GM23338 (cell line): ENCODE measurements around the gene CNTNAP4. TPM values are rescaled to one million over a fixed set of nuclear protein-coding genes. Genes with fewer than 3 reads are reported as not detected.

Experiments used
- ATAC-seq: fragments of 200-7000 bp; cut with Tn5 transposase; 3 replicates; pipeline ENCODE4 v1.9.1; 2020
- DNase-seq: peaks from one replicate; pipeline ENCODE4 v3.0.0-alpha.2; 2015; ENCODE audit warnings: low spot score
- H2AFZ ChIP-seq: fragments of 200-600 bp; sonication (generic); 2 replicates; pipeline ENCODE4 v1.8.0; 2016; ENCODE audit warnings: antibody characterized with exemption, mild to moderate bottlenecking, moderate library complexity
- H3F3A ChIP-seq: fragments of 200-600 bp; sonication (generic); replicated peaks from 2 replicates; pipeline ENCODE4 v1.8.0; 2017; ENCODE audit warnings: antibody characterized with exemption, mixed run types, low read depth
- H3K27ac ChIP-seq: fragments of 200-600 bp; sonication (generic); 2 replicates; pipeline ENCODE4 v1.6.1; 2016; ENCODE audit warnings: low read depth
- H3K27me3 ChIP-seq: fragments of 200-600 bp; sonication (generic); 2 replicates; pipeline ENCODE4 v1.8.0; 2016; ENCODE audit warnings: mild to moderate bottlenecking, mixed run types, moderate library complexity; ENCODE audit not compliant: insufficient read depth
- H3K36me3 ChIP-seq: fragments of 200-600 bp; sonication (generic); 2 replicates; pipeline ENCODE4 v1.8.0; 2016; ENCODE audit warnings: mild to moderate bottlenecking; ENCODE audit not compliant: insufficient read depth
- H3K4me1 ChIP-seq: fragments of 200-600 bp; sonication (generic); 2 replicates; pipeline ENCODE4 v1.8.0; 2016; ENCODE audit warnings: mild to moderate bottlenecking, moderate library complexity; ENCODE audit not compliant: insufficient read depth
- H3K4me2 ChIP-seq: fragments of 200-600 bp; sonication (generic); 2 replicates; pipeline ENCODE4 v1.7.1; 2017; ENCODE audit warnings: mixed run types
- H3K4me3 ChIP-seq: fragments of 200-600 bp; sonication (generic); 2 replicates; pipeline ENCODE4 v1.6.1; 2016; ENCODE audit warnings: mixed run types
- H3K79me2 ChIP-seq: fragments of 200-600 bp; sonication (generic); replicated peaks from 2 replicates; pipeline ENCODE4 v1.8.0; 2017; ENCODE audit warnings: mild to moderate bottlenecking; ENCODE audit not compliant: insufficient read depth
- H3K9me2 ChIP-seq: fragments of 200-600 bp; sonication (generic); 2 replicates; pipeline ENCODE4 v1.8.0; 2017; ENCODE audit not compliant: insufficient read depth
- H4K20me1 ChIP-seq: fragments of 200-600 bp; sonication (generic); replicated peaks from 2 replicates; pipeline ENCODE4 v1.8.0; 2017; ENCODE audit warnings: mild to moderate bottlenecking; ENCODE audit not compliant: insufficient read depth
- H3K27ac Mint-ChIP-seq: 2 replicates; pipeline ENCODE4 v1.8.0; 2020; ENCODE audit warnings: inconsistent platforms, mild to moderate bottlenecking, moderate library complexity, mixed read lengths
- H3K27me3 Mint-ChIP-seq: 3 replicates; pipeline ENCODE4 v1.8.0; 2022; ENCODE audit warnings: low read depth, mild to moderate bottlenecking, moderate library complexity, mixed read lengths, inconsistent platforms; ENCODE audit not compliant: insufficient read depth, poor library complexity
- H3K36me3 Mint-ChIP-seq: 3 replicates; pipeline ENCODE4 v1.8.0; 2021; ENCODE audit warnings: low read depth, mild to moderate bottlenecking, inconsistent platforms, moderate library complexity, mixed read lengths
- H3K4me1 Mint-ChIP-seq: 3 replicates; pipeline ENCODE4 v1.8.0; 2020; ENCODE audit warnings: mild to moderate bottlenecking, inconsistent platforms, mixed read lengths
- H3K4me3 Mint-ChIP-seq: 3 replicates; pipeline ENCODE4 v1.8.0; 2021; ENCODE audit warnings: moderate library complexity, mild to moderate bottlenecking, inconsistent platforms, mixed read lengths
- H3K9me3 Mint-ChIP-seq: 3 replicates; pipeline ENCODE4 v1.8.0; 2020; ENCODE audit warnings: moderate library complexity, mild to moderate bottlenecking, inconsistent platforms, mixed read lengths
- CREB1 ChIP-seq: fragments of 250-450 bp; sonication (Bioruptor Pico); IDR thresholded peaks from 2 replicates; pipeline ENCODE4 v1.5.0; 2020; ENCODE audit warnings: low read depth, mild to moderate bottlenecking, moderate library complexity
- EZH2phosphoT487 ChIP-seq: fragments of 200-600 bp; sonication (generic); IDR thresholded peaks from one replicate; pipeline ENCODE4 v1.8.1; 2018; ENCODE audit warnings: antibody characterized with exemption; ENCODE audit not compliant: unreplicated experiment
- STAT1 ChIP-seq: IDR thresholded peaks from one replicate; pipeline ENCODE4 v1.6.1; 2016; ENCODE audit warnings: antibody characterized with exemption; ENCODE audit not compliant: unreplicated experiment
- ZNF331 ChIP-seq: fragments of 250-450 bp; sonication (Bioruptor Pico); IDR thresholded peaks from 2 replicates; pipeline ENCODE4 v1.5.0; 2020; ENCODE audit warnings: low read depth, mild to moderate bottlenecking, moderate library complexity
- polyA plus RNA-seq: library from polyadenylated mRNA; unstranded; fragments of >200 nt; fragmentation: Nextera tagmentation; extraction: Ambion mirVana; gene quantifications from 2 replicates; pipeline ENCODE4 v1.2.1, GENCODE V29; 2016
- total RNA-seq: library from RNA; depleted of rRNA; stranded (reverse); fragments of >200 nt; shearing (Covaris generic); gene quantifications from 2 replicates; pipeline ENCODE4 v1.2.3, GENCODE V29; 2014
- TF ChIP-seq, protein P1 (sequence below), 2 experiments: fragments of 200-600 bp in 1 of 2; sonication (generic) in 1 of 2; conservative IDR thresholded peaks; 2 replicates each; pipeline versions ENCODE4 v1.5.1 to v1.6.1; 2016 to 2017; ENCODE audit warnings: antibody characterized with exemption in 2 of 2, low read depth in 2 of 2, mild to moderate bottlenecking in 2 of 2, moderate library complexity in 1 of 2
- TF ChIP-seq, protein P2 (sequence below): IDR thresholded peaks from one replicate; pipeline ENCODE4 v1.6.1; 2018; ENCODE audit warnings: antibody characterized with exemption; ENCODE audit not compliant: unreplicated experiment
- TF ChIP-seq, protein P3 (sequence below): IDR thresholded peaks from 2 replicates; pipeline ENCODE4 v1.6.1; 2016; ENCODE audit warnings: antibody characterized with exemption

The CNTNAP4 gene
- total and polyA plus RNA-seq, 2 experiments from 2014 or later, result not detected

DNA sequence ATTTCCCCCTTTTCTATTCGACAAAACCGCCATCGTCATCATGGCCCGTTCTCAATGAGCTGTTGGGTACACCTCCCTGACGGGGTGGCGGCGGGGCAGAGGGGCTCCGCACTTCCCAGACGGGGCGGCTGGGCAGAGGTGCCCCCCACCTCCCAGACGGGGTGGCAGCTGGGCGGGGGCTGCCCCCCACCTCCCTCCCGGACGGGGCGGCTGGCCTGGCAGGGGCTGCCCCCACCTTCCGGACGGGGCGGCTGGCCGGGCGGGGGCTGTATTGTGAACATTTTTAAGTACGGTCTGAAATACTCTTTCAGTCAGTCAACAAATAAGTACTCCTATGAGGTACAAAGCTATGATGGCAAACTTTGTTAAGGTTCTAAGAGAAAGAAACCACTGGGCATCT lies 222.8 kb downstream of the CNTNAP4 start:
- Mint-ChIP-seq H3K36me3 (0 out of 3 replicates have a peak, but pooled peaks cover 3% of the 10 kb centered on the region), H3K27me3 (no peaks in the 10 kb centered on the region), H3K4me3 (no peak overlapping the region), H3K27ac (no peak overlapping the region), H3K9me3 (peaks cover 58% of the 10 kb centered on the region), H3K4me1 (no peaks in the 10 kb centered on the region)
- H3K4me1 ChIP-seq, result no peaks in the 10 kb centered on the region
- H3K36me3 ChIP-seq, result no peaks in the 10 kb centered on the region
- no peak overlapping the region for H3K27ac ChIP-seq
- H3K4me3 ChIP-seq, result no peak overlapping the region
- H2AFZ ChIP-seq, result no peak overlapping the region
- H3K4me2 ChIP-seq, result no peak overlapping the region
- H4K20me1 ChIP-seq, result no peaks in the 10 kb centered on the region
- H3F3A ChIP-seq, result no peaks in the 10 kb centered on the region
- DNase-seq (no peak), ATAC-seq (no peak)
- H3K79me2 ChIP-seq, result no peaks in the 10 kb centered on the region
- no peaks in the 10 kb centered on the region for H3K27me3 ChIP-seq
- no peaks in the 10 kb centered on the region for H3K9me2 ChIP-seq
- TF ChIP-seq CREB1 (CRISPR knock-in tag) (no peak), STAT1 (no peak), EZH2phosphoT487 (no peak)
- TF ChIP-seq, protein P1, sequence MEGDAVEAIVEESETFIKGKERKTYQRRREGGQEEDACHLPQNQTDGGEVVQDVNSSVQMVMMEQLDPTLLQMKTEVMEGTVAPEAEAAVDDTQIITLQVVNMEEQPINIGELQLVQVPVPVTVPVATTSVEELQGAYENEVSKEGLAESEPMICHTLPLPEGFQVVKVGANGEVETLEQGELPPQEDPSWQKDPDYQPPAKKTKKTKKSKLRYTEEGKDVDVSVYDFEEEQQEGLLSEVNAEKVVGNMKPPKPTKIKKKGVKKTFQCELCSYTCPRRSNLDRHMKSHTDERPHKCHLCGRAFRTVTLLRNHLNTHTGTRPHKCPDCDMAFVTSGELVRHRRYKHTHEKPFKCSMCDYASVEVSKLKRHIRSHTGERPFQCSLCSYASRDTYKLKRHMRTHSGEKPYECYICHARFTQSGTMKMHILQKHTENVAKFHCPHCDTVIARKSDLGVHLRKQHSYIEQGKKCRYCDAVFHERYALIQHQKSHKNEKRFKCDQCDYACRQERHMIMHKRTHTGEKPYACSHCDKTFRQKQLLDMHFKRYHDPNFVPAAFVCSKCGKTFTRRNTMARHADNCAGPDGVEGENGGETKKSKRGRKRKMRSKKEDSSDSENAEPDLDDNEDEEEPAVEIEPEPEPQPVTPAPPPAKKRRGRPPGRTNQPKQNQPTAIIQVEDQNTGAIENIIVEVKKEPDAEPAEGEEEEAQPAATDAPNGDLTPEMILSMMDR (conservative IDR thresholded peaks at IDR 0.05; ENCODE audit: low read depth in 2 of 2), result no peak
- TF ChIP-seq, protein P2, sequence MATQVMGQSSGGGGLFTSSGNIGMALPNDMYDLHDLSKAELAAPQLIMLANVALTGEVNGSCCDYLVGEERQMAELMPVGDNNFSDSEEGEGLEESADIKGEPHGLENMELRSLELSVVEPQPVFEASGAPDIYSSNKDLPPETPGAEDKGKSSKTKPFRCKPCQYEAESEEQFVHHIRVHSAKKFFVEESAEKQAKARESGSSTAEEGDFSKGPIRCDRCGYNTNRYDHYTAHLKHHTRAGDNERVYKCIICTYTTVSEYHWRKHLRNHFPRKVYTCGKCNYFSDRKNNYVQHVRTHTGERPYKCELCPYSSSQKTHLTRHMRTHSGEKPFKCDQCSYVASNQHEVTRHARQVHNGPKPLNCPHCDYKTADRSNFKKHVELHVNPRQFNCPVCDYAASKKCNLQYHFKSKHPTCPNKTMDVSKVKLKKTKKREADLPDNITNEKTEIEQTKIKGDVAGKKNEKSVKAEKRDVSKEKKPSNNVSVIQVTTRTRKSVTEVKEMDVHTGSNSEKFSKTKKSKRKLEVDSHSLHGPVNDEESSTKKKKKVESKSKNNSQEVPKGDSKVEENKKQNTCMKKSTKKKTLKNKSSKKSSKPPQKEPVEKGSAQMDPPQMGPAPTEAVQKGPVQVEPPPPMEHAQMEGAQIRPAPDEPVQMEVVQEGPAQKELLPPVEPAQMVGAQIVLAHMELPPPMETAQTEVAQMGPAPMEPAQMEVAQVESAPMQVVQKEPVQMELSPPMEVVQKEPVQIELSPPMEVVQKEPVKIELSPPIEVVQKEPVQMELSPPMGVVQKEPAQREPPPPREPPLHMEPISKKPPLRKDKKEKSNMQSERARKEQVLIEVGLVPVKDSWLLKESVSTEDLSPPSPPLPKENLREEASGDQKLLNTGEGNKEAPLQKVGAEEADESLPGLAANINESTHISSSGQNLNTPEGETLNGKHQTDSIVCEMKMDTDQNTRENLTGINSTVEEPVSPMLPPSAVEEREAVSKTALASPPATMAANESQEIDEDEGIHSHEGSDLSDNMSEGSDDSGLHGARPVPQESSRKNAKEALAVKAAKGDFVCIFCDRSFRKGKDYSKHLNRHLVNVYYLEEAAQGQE, result no peak
- TF ChIP-seq, protein P3, sequence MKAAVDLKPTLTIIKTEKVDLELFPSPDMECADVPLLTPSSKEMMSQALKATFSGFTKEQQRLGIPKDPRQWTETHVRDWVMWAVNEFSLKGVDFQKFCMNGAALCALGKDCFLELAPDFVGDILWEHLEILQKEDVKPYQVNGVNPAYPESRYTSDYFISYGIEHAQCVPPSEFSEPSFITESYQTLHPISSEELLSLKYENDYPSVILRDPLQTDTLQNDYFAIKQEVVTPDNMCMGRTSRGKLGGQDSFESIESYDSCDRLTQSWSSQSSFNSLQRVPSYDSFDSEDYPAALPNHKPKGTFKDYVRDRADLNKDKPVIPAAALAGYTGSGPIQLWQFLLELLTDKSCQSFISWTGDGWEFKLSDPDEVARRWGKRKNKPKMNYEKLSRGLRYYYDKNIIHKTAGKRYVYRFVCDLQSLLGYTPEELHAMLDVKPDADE, result no peak

DNA sequence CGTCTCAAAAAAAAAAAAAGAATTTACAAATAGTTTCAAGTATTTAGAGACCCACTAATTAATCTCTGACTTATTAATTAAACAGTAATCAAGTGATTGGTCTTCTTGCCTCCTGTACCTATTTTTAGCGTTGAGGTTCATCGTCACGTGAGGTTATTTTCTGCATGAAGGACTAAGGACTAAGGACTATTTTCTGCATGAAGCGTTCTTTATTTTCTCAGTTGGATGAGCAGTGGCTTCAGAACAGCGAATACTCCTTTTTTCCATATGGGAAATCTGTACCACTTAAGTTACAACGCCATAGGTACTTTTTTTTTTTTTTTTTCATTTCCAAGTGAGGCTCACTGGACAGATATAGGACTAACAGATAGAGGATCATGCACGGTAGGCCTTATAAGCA lies 224.9 kb downstream of the CNTNAP4 start:
- no peak for TF ChIP-seq ZNF331 (CRISPR knock-in tag)
- TF ChIP-seq, protein P3, result no peak
- Mint-ChIP-seq H3K4me3 (no peak overlapping the region), H3K27me3 (no peaks in the 10 kb centered on the region), H3K36me3 (0 out of 3 replicates have a peak, but pooled peaks cover 3% of the 10 kb centered on the region), H3K4me1 (no peaks in the 10 kb centered on the region), H3K27ac (no peak overlapping the region), H3K9me3 (peaks cover 51% of the 10 kb centered on the region)
- H3K27me3 ChIP-seq, result no peaks in the 10 kb centered on the region
- no peak overlapping the region for H2AFZ ChIP-seq
- H3K4me1 ChIP-seq, result no peaks in the 10 kb centered on the region
- no peaks in the 10 kb centered on the region for H3K9me2 ChIP-seq
- ATAC-seq (no peak), DNase-seq (no peak)
- H3K4me2 ChIP-seq, result no peak overlapping the region
- H3K36me3 ChIP-seq, result no peaks in the 10 kb centered on the region
- H3K27ac ChIP-seq, result no peak overlapping the region
- H3K4me3 ChIP-seq, result no peak overlapping the region
- no peaks in the 10 kb centered on the region for H3K79me2 ChIP-seq
- no peaks in the 10 kb centered on the region for H3F3A ChIP-seq
- H4K20me1 ChIP-seq, result no peaks in the 10 kb centered on the region
